Cardiac muscle cell (in vitro differentiated cells and primary cell): Measurements from ENCODE around the gene PRPF40B. TPM values are rescaled to one million over a fixed set of nuclear protein-coding genes. Genes with fewer than 3 reads are reported as not detected.

Experiments used
- DNase-seq, 2 donors: peaks; one replicate each; pipeline versions ENCODE4 v3.0.0 to v3.0.0-alpha.2; 2010 to 2017; ENCODE audit warnings: low read depth in 1 of 2, low spot score in 1 of 2
- H3K27ac ChIP-seq: fragments of 200-600 bp; sonication (generic); 2 replicates; pipeline ENCODE4 v1.5.1; 2016
- H3K27me3 ChIP-seq: fragments of 200-600 bp; sonication (generic); 2 replicates; pipeline ENCODE4 v1.6.0; 2016; ENCODE audit warnings: control low read depth
- H3K36me3 ChIP-seq: fragments of 200-600 bp; sonication (generic); 2 replicates; pipeline ENCODE4 v1.5.1; 2016; ENCODE audit warnings: control low read depth
- H3K4me1 ChIP-seq: fragments of 200-600 bp; sonication (generic); 2 replicates; pipeline ENCODE4 v1.8.1; 2017; ENCODE audit warnings: low read depth, mild to moderate bottlenecking, mixed run types
- H3K4me3 ChIP-seq: fragments of 200-600 bp; sonication (generic); 2 replicates; pipeline ENCODE4 v1.5.1; 2016; ENCODE audit warnings: mild to moderate bottlenecking
- H3K9me3 ChIP-seq: fragments of 200-600 bp; sonication (generic); 2 replicates; pipeline ENCODE4 v1.5.1; 2017; ENCODE audit warnings: low read depth, mild to moderate bottlenecking, control low read depth
- CTCF ChIP-seq: IDR thresholded peaks from 2 replicates; pipeline ENCODE4 v1.5.1; 2012; ENCODE audit warnings: low read depth, mild to moderate bottlenecking, low read length
- polyA plus RNA-seq: library from polyadenylated mRNA; unstranded; fragments of >200 nt; fragmentation: Nextera tagmentation; extraction: Ambion mirVana; gene quantifications from 2 replicates; pipeline ENCODE4 v1.2.1, GENCODE V29; 2016
- total RNA-seq: library from RNA; depleted of rRNA; stranded (reverse); fragments of >200 nt; gene quantifications from 2 replicates; pipeline ENCODE4 v1.2.3, GENCODE V29; 2016

PRPF40B gene
- total and polyA plus RNA-seq, 2 experiments from 2014 or later = 46.4 to 52.9 TPM

GRCh38 chr12:49651855-49652254 lies 28.5 kb downstream of the PRPF40B start:
- no peaks in the 10 kb centered on the region for H3K9me3 ChIP-seq
- peaks cover 10% of the 10 kb centered on the region for H3K4me1 ChIP-seq
- no peaks in the 10 kb centered on the region for H3K36me3 ChIP-seq
- H3K4me3 ChIP-seq = no peak overlapping the region
- H3K27ac ChIP-seq = no peak overlapping the region
- no peak for DNase-seq
- TF ChIP-seq CTCF = no peak
- no peaks in the 10 kb centered on the region for H3K27me3 ChIP-seq

- TF ChIP-seq CTCF = no peak
Measured at GRCh38 chr12:49652921-49653520, 29.7 kb downstream of the PRPF40B start.

GRCh38 chr12:49654715-49655114 lies 31.4 kb downstream of the PRPF40B start:
- Histone ChIP-seq H3K4me1 (no peaks in the 10 kb centered on the region), H3K27me3 (no peaks in the 10 kb centered on the region), H3K9me3 (no peaks in the 10 kb centered on the region), H3K36me3 (no peaks in the 10 kb centered on the region), H3K27ac (no peak overlapping the region), H3K4me3 (no peak overlapping the region)
- TF ChIP-seq CTCF = no peak
- no peak for DNase-seq

More at GRCh38 chr12:49652921-49653520, 29.7 kb downstream of the PRPF40B start:
- H3K4me3 ChIP-seq = no peak overlapping the region
- H3K27ac ChIP-seq = no peak overlapping the region
- H3K27me3 ChIP-seq = no peaks in the 10 kb centered on the region
- H3K4me1 ChIP-seq = peaks cover 5% of the 10 kb centered on the region
- DNase-seq = no peak
- no peaks in the 10 kb centered on the region for H3K36me3 ChIP-seq
- H3K9me3 ChIP-seq = no peaks in the 10 kb centered on the region

DNA sequence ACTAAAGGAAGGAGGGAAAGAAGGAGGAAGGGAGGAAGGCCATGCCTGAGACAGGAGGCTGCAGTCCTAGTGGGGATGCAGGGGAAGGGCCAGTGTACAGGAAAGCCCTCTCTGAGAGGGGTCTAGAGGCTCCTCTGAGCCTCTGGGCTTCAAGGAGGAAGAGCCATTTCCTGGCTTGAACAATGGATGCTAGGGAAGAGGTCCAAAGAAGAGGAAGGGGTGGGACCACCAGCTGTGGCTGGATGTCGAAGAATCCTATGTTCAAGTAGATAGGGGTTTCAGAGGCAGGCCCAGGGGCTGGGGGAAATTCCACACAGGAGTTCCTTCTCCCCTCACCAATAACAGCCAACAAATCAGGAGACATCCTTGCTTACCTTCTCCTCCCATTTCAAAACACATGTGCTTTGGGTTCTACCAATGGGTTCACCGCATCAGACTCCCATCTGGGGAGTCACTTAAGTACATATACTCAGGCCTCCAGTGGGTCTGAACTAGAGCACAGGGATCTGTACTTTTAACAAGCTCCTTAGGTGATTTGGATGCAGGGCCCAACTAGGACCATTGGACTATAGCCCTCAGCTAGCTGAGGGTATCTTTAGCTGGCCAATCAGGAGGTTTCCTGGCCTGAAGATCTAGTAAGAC lies 32.4 kb downstream of the PRPF40B start:
- no peaks in the 10 kb centered on the region for H3K36me3 ChIP-seq
- no peaks in the 10 kb centered on the region for H3K4me1 ChIP-seq
- no peak for TF ChIP-seq CTCF
- no peaks in the 10 kb centered on the region for H3K27me3 ChIP-seq
- H3K9me3 ChIP-seq = no peaks in the 10 kb centered on the region
- no peak overlapping the region for H3K27ac ChIP-seq
- DNase-seq = no peak
- no peak overlapping the region for H3K4me3 ChIP-seq

GRCh38 chr12:49658276-49658675 lies 34.9 kb downstream of the PRPF40B start:
- Histone ChIP-seq H3K4me3 (no peak overlapping the region), H3K27ac (no peak overlapping the region), H3K4me1 (peaks cover 14% of the 10 kb centered on the region), H3K27me3 (no peaks in the 10 kb centered on the region), H3K9me3 (no peaks in the 10 kb centered on the region), H3K36me3 (no peaks in the 10 kb centered on the region)
- TF ChIP-seq CTCF = no peak
- DNase-seq = no peak
